ENCODE results near the gene PTPRG.

DNA sequence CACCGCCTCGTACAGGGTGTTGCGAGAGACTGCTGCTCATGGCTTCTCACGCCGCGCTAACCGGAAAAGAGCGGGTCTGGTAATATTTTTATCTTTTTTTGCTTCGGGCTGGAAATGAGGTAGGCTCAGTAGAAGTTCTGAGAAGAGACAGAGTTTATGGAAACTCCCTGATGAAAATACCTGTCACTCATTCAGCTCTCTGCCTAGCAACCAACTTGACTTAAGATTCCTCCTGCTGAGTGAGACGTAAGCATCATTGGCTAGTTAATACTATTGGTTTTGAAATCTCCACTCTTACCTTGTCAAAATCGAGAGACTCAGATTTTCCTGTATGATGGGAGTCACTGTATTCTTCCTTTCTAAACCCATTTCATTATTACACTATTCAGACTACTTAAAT is 181.7 kb downstream of the PTPRG start:
- TF ChIP-seq EZH2 (IDR thresholded peaks at IDR 0.05; ENCODE audit: low read length, missing control alignments) = no peak
- TF ChIP-seq, protein P1, sequence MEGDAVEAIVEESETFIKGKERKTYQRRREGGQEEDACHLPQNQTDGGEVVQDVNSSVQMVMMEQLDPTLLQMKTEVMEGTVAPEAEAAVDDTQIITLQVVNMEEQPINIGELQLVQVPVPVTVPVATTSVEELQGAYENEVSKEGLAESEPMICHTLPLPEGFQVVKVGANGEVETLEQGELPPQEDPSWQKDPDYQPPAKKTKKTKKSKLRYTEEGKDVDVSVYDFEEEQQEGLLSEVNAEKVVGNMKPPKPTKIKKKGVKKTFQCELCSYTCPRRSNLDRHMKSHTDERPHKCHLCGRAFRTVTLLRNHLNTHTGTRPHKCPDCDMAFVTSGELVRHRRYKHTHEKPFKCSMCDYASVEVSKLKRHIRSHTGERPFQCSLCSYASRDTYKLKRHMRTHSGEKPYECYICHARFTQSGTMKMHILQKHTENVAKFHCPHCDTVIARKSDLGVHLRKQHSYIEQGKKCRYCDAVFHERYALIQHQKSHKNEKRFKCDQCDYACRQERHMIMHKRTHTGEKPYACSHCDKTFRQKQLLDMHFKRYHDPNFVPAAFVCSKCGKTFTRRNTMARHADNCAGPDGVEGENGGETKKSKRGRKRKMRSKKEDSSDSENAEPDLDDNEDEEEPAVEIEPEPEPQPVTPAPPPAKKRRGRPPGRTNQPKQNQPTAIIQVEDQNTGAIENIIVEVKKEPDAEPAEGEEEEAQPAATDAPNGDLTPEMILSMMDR (conservative IDR thresholded peaks at IDR 0.05 in 1 of 2, IDR thresholded peaks at IDR 0.05 in 1 of 2; ENCODE audit: low read depth in 1 of 2, low read length in 2 of 2) = no peak
